NCI-H82 treated with DMSO at 0.1 percent for 48 hours (cell line): Measurements from ENCODE around the gene SERPINH1.
A peak's percentile ranks its signal among the peaks of the same experiment; 100 is the strongest.
"Not testable (repeated sequence)": the region's sequence is repeated elsewhere in the genome, so short reads cannot be mapped to it uniquely, and the experiment has no call there.

Experiments
- DNase-seq: peaks from one replicate; lab custom pipeline; 2025; ENCODE audit not compliant: unreplicated experiment; lab: John Stamatoyannopoulos, UW

SERPINH1 gene

GRCh38 chr11:75572744-75573143 lies 10.7 kb downstream of the SERPINH1 start:
- no peak for DNase-seq

- DNase-seq = no peak
Measured at GRCh38 chr11:75574698-75575602, 12.9 kb downstream of the SERPINH1 start.

GRCh38 chr11:75576017-75576416 lies 14.0 kb downstream of the SERPINH1 start:
- DNase-seq = no peak

DNA sequence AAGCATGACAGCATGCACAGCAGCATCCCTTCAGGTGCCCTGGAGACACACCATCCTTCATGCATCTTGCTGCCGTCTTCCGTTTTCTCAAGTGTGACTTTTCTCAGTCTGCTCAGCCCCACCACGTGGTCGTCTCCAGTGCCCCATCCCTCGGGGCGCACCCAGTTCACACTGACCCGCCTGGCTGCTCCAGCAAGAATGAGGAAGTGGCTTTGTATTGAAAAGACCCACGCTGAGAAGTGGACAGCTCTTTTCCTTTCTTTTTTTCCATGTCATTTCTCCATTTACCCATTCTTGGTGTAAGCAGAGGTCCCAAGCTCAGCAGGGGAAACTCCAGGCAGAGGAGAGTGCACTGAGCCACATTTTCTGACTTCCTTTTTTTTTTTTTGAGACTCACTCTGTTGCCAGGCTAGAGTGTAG lies 14.5 kb downstream of the SERPINH1 start:
- DNase-seq = no peak

DNA sequence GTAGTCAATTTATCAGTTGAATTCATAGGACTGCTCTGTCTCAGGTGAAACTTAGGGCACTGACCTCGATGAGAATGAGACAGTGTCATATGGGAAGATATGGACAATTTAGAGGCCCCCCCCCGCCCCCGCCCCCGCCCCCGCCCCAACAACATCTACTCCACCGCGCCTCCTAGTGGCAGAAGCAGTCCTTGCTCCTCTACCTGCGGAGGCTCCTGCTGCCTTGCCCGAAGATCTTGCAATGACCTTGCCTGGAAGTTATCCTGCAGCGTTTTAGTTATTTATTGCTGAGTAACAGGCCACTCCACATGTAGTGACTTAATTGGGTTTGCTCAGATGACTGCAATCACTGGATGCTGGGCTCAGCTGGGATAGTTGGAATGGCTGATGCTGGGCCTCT lies 15.2 kb downstream of the SERPINH1 start:
- no peak for DNase-seq

- DNase-seq = no peak
Measured at GRCh38 chr11:75578977-75579376, 16.9 kb downstream of the SERPINH1 start.

- DNase-seq = no peak
Measured at GRCh38 chr11:75579841-75580240, 17.8 kb downstream of the SERPINH1 start.

GRCh38 chr11:75582506-75582894 lies 20.4 kb downstream of the SERPINH1 start:
- no peak for DNase-seq

- peak; percentile 26 for DNase-seq
Measured at GRCh38 chr11:75582895-75583717, 21.1 kb downstream of the SERPINH1 start.

GRCh38 chr11:75583718-75584658 lies 21.9 kb downstream of the SERPINH1 start:
- peak; percentile 4 for DNase-seq

DNA sequence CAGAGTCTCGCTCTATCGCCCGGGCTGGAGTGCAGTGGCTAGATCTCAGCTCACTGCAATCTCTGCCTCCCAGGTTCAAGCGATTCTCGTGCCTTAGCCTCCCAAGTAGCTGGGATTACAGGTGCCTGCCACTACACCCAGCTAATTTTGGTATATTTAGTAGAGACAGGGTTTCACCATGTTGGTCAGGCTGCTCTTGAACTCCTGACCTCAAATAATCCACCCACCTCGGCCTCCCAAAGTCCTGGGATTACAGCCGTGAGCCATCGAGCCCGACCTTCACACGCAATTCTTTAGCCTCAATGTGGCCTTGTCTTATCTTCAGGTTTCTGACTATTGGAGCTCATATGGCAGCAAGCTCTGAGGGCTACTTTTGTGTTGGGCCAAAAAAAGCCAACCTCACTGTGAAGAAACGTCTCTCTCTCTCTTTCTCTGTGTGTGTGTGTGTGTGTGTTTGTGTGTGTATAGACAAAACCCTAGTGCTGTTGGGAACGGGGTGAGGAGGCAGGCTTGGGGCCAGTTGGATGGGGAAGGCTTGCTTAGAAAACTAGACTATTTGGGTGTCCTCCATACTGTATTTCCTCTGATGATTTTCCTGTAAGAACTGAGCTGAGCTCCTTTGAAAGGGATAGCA lies 22.7 kb downstream of the SERPINH1 start:
- DNase-seq = not testable (repeated sequence)

DNA sequence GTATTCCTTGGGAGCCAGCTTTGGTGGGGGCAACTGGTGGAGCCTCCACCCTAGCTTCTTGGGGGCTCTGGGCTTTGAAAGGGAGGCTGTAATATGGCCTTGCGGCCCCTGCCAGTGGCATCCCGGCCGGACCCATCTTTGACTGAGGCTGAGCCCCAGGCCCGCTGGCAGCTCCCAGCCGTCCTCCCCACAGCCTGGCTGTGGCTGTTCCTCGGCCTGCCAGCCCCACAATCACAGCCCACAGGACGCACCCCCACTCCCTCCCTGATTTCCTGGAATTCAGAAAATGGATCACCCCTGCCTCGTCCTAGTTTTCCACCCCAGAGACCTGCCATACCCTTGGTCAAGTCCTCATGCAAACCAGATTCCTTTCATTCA lies 23.2 kb downstream of the SERPINH1 start:
- no peak for DNase-seq

- DNase-seq = no peak
Measured at GRCh38 chr11:75586395-75586794, 24.3 kb downstream of the SERPINH1 start.

GRCh38 chr11:75588051-75588481 lies 26.0 kb downstream of the SERPINH1 start:
- no peak for DNase-seq

- no peak for DNase-seq
Measured at GRCh38 chr11:75589051-75589450, 27.0 kb downstream of the SERPINH1 start.

DNA sequence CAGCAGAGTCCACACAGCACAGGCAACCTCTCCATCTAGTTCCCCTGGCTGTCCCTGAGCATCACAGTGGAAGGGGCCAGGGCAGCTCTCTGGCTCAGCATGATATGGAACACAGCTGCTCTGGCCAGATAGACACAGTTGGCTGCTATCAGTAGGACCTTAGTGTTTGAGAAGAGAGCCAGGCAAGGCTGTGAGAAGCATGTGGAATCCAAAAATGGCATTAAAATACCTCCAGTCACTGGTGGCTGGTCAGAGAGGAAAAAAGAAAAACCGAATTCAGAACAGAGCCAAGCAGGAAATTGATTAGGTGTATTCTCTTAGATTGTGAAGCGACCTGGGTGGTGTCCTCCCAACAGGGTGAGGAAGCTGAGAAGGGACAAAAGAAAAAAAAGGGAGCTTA lies 27.9 kb downstream of the SERPINH1 start:
- no peak for DNase-seq

GRCh38 chr11:75591371-75591770 lies 29.3 kb downstream of the SERPINH1 start:
- no peak for DNase-seq

- DNase-seq = no peak
Measured at GRCh38 chr11:75591966-75592365, 29.9 kb downstream of the SERPINH1 start.

GRCh38 chr11:75592715-75593114 lies 30.7 kb downstream of the SERPINH1 start:
- DNase-seq = no peak

- DNase-seq = no peak
Measured at GRCh38 chr11:75593286-75593915, 31.3 kb downstream of the SERPINH1 start.
